Keratinocyte (primary cell): ENCODE measurements around the gene MN1. TPM values are rescaled to one million over a fixed set of nuclear protein-coding genes. Genes with fewer than 3 reads are reported as not detected.

Source experiments
- DNase-seq: peaks from one replicate; pipeline ENCODE4 v3.0.0-alpha.2; 2011; ENCODE audit warnings: low read depth, missing footprints, low spot score
- FAIRE-seq: peaks from 2 replicates; lab custom pipeline; 2011; peaks lifted over from hg19 to GRCh38; lab: Jason Lieb, UNC
- H2AFZ ChIP-seq: 2 replicates; pipeline ENCODE4 v1.6.0; 2012; ENCODE audit warnings: low read length, control low read depth, inconsistent platforms; ENCODE audit not compliant: control insufficient read depth
- H3K27ac ChIP-seq: 2 replicates; pipeline ENCODE4 v1.5.1; 2011; ENCODE audit warnings: low read length; ENCODE audit not compliant: control insufficient read depth, insufficient read depth
- H3K27me3 ChIP-seq: 3 replicates; pipeline ENCODE4 v1.6.0; 2011; ENCODE audit warnings: low read length; ENCODE audit not compliant: control insufficient read depth, insufficient read depth; ENCODE audit errors: extremely low read depth
- H3K36me3 ChIP-seq, 2 experiments: 2 replicates in 1 of 2; 3 replicates in 1 of 2; pipeline ENCODE4 v1.5.1; 2011; ENCODE audit warnings: low read length in 2 of 2, mild to moderate bottlenecking in 1 of 2; ENCODE audit not compliant: control insufficient read depth in 2 of 2, insufficient read depth in 2 of 2; ENCODE audit errors: extremely low read depth in 1 of 2
- H3K4me1 ChIP-seq: 3 replicates; pipeline ENCODE4 v1.5.1; 2011; ENCODE audit warnings: low read length; ENCODE audit not compliant: control insufficient read depth, insufficient read depth; ENCODE audit errors: extremely low read depth
- H3K4me2 ChIP-seq: 3 replicates; pipeline ENCODE4 v1.6.0; 2011; ENCODE audit warnings: low read depth, low read length; ENCODE audit not compliant: control insufficient read depth, insufficient read depth; ENCODE audit errors: extremely low read depth
- H3K4me3 ChIP-seq, 3 experiments: fragments of 200-600 bp in 1 of 3; sonication (generic) in 1 of 3; 2 replicates in 2 of 3; 3 replicates in 1 of 3; pipeline ENCODE4 v1.5.1; 2011 to 2016; ENCODE audit warnings: low read length in 3 of 3, mild to moderate bottlenecking in 3 of 3, control low read depth in 2 of 3, inconsistent platforms in 1 of 3, low read depth in 1 of 3, mixed read lengths in 1 of 3, mixed run types in 1 of 3, moderate library complexity in 1 of 3; ENCODE audit not compliant: control insufficient read depth in 2 of 3, insufficient read depth in 2 of 3; ENCODE audit errors: extremely low read depth in 1 of 3
- H3K79me2 ChIP-seq: 2 replicates; pipeline ENCODE4 v1.6.0; 2012; ENCODE audit warnings: low read length; ENCODE audit not compliant: control insufficient read depth, insufficient read depth
- H3K9ac ChIP-seq: 3 replicates; pipeline ENCODE4 v1.6.0; 2011; ENCODE audit warnings: low read length; ENCODE audit not compliant: control insufficient read depth, insufficient read depth; ENCODE audit errors: extremely low read depth
- H3K9me1 ChIP-seq: 3 replicates; pipeline ENCODE4 v1.6.0; 2011; ENCODE audit warnings: low read length; ENCODE audit not compliant: control insufficient read depth, insufficient read depth; ENCODE audit errors: extremely low read depth
- H3K9me3 ChIP-seq: 2 replicates; pipeline ENCODE4 v1.5.1; 2012; ENCODE audit warnings: low read depth, low read length; ENCODE audit not compliant: control insufficient read depth
- H4K20me1 ChIP-seq: 3 replicates; pipeline ENCODE4 v1.6.0; 2011; ENCODE audit warnings: low read length; ENCODE audit not compliant: control insufficient read depth, insufficient read depth; ENCODE audit errors: extremely low read depth
- CTCF ChIP-seq, 3 experiments: IDR thresholded peaks in 1 of 3; conservative IDR thresholded peaks in 1 of 3; optimal IDR thresholded peaks in 1 of 3; 2 replicates in 2 of 3; 3 replicates in 1 of 3; pipeline versions ENCODE3 to v1.5.1; 2011; ENCODE audit warnings: low read length in 3 of 3, mild to moderate bottlenecking in 3 of 3, moderate library complexity in 2 of 3, control low read depth in 1 of 3, inconsistent platforms in 1 of 3; ENCODE audit not compliant: insufficient read depth in 2 of 3; ENCODE audit errors: extremely low read depth in 1 of 3
- EZH2 ChIP-seq: IDR thresholded peaks from one replicate; pipeline ENCODE4 v1.6.1; 2012; ENCODE audit warnings: inconsistent platforms, mild to moderate bottlenecking, low read length, moderate library complexity
- dilution Hi-C: fragments of 300-500 bp; cut with MboI; formaldehyde crosslinking; loops from one replicate; pipeline ENCODE4 v1.7.0; 2020; ENCODE audit warnings: low sequenced_read_pairs; ENCODE audit not compliant: extremely low pct_ligation_motif_present
- polyA plus RNA-seq, 5 experiments: library from polyadenylated mRNA; depleted of rRNA in 3 of 5; stranded (reverse) in 3 of 5; stranded (forward) in 1 of 5; unstranded in 1 of 5; fragments of >200 nt; gene quantifications; 1 replicate in 1 of 5; 2 replicates in 3 of 5; 3 replicates in 1 of 5; pipeline versions ENCODE4 v1.2.1 to v1.2.3, GENCODE V29; 2011 to 2012; ENCODE audit warnings: missing spikeins in 2 of 5, low read depth in 1 of 5, low replicate concordance in 1 of 5

Gene MN1
- polyA plus RNA-seq, 1 donor (not counting 4 experiments of a cell fraction or from before 2014, with no cell fraction given), result 2.2 TPM

- Histone ChIP-seq H3K9me3 (no peaks in the 10 kb centered on the region), H3K9me1 (no peaks in the 10 kb centered on the region), H3K4me3 (no peak overlapping the region), H3K9ac (no peak overlapping the region), H3K27ac (no peak overlapping the region), H3K79me2 (no peaks in the 10 kb centered on the region), H2AFZ (no peak overlapping the region), H3K27me3 (no peaks in the 10 kb centered on the region), H3K36me3 (peaks cover 1 to 7% of the 10 kb centered on the region in 2 experiments), H3K4me2 (no peak overlapping the region), H4K20me1 (no peaks in the 10 kb centered on the region), H3K4me1 (no peaks in the 10 kb centered on the region)
- DNase-seq (no peak), FAIRE-seq (no peak)
- TF ChIP-seq EZH2 (no peak), CTCF (optimal IDR thresholded peaks at IDR 0.05 in 1 of 3, IDR thresholded peaks at IDR 0.05 in 1 of 3, conservative IDR thresholded peaks at IDR 0.05 in 1 of 3; ENCODE audit: extremely low read depth in 1 of 3, insufficient read depth in 2 of 3, low read length in 3 of 3) (no peak)
- dilution Hi-C loops, result no loop called here
These were observed 36.8 kb downstream of the MN1 start for GRCh38 chr22:27764722-27765236.

- FAIRE-seq (no peak), DNase-seq (no peak)
- Histone ChIP-seq H3K79me2 (no peaks in the 10 kb centered on the region), H3K36me3 (peaks cover 1 to 6% of the 10 kb centered on the region in 2 experiments), H4K20me1 (peaks cover 3% of the 10 kb centered on the region), H3K27ac (no peak overlapping the region), H3K4me3 (no peak overlapping the region), H3K9ac (no peak overlapping the region), H3K9me1 (no peaks in the 10 kb centered on the region), H2AFZ (no peak overlapping the region), H3K27me3 (no peaks in the 10 kb centered on the region), H3K4me1 (no peaks in the 10 kb centered on the region), H3K9me3 (no peaks in the 10 kb centered on the region), H3K4me2 (no peak overlapping the region)
- dilution Hi-C loops, result no loop called here
- no peak for TF ChIP-seq CTCF (optimal IDR thresholded peaks at IDR 0.05 in 1 of 3, IDR thresholded peaks at IDR 0.05 in 1 of 3, conservative IDR thresholded peaks at IDR 0.05 in 1 of 3; ENCODE audit: extremely low read depth in 1 of 3, insufficient read depth in 2 of 3, low read length in 3 of 3)
- no peak for TF ChIP-seq EZH2
These were observed 39.9 kb downstream of the MN1 start for GRCh38 chr22:27761665-27762064.
